Measurements from ENCODE around the gene SMCR8. TPM values are rescaled to one million over a fixed set of nuclear protein-coding genes. Genes with fewer than 3 reads are reported as not detected.
"Not testable (repeated sequence)": the region's sequence is repeated elsewhere in the genome, so short reads cannot be mapped to it uniquely, and the experiment has no call there.

SMCR8 gene
- total RNA-seq, 1 experiment from 2014 or later = 14.7 TPM

DNA sequence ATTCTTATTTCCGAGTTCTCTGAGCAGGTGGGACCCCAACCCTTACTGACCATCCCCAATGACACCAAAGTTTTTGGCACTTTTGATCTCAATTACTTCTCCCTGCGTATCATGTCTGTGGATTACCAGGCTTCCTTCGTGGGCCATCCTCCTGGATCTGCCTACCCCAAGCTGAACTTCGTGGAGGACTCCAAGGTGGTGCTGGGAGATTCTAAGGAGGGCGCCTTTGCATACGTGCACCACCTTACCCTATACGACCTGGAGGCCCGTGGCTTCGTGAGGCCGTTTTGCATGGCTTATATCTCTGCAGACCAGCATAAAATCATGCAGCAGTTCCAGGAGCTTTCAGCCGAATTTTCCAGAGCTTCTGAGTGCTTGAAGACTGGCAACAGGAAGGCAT, 868 bp downstream of the SMCR8 start:
- no peak for DNase-seq (ENCODE audit: low read depth)

DNA sequence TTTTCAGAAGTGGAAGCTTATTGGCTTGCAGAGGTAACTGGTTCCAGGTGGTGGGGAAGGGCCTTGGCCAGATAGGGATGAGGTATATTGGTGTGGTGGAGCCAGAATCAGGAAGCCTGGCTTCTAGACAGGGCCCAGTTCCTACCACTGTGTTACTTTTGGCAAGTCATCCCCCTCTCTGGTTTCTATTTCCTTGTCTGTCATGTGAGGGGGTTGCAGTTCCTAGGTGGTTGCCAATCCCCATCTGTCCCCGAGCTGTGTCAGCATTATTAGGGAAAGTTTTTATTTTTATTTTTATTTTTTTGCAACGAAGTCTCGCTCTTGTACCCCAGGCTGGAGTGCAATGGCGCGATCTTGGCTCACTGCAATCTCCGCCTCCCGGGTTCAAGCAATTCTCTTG, 3.0 kb downstream of the SMCR8 start:
- no peak for DNase-seq (ENCODE audit: low read depth)

DNA sequence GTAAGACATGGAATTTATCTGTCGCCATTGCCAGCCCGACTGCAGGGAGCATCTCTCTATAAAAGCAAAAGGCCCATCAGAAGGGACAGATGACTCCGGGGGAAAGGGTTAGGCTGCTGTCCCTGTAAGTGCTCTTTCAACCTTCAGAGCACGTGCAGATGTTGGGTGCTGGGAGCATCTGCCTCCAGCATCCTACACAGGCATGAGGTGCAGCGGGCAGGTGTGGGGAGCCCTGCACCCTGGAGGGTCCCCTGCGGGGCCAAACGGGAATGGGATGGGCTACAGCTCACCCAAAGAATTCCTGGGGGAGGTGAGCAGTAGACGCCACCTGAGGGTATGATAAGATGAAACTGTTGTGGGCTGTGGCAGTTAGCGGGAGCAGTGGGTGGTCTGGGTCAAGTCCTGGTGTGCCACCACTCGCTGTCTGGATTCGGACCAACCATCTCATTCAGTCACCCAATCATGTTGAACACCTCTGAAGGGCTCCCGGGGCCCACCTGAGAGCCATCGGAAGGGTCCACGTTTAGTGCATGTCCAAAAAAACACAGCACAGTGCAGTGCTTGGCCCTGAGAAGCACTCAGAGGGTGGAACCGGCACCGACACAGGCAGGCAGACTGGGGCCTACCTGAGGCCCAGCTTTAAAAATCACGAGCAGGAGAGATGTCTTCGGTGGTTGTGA, 3.8 kb downstream of the SMCR8 start:
- DNase-seq (ENCODE audit: low read depth) = no peak

DNA sequence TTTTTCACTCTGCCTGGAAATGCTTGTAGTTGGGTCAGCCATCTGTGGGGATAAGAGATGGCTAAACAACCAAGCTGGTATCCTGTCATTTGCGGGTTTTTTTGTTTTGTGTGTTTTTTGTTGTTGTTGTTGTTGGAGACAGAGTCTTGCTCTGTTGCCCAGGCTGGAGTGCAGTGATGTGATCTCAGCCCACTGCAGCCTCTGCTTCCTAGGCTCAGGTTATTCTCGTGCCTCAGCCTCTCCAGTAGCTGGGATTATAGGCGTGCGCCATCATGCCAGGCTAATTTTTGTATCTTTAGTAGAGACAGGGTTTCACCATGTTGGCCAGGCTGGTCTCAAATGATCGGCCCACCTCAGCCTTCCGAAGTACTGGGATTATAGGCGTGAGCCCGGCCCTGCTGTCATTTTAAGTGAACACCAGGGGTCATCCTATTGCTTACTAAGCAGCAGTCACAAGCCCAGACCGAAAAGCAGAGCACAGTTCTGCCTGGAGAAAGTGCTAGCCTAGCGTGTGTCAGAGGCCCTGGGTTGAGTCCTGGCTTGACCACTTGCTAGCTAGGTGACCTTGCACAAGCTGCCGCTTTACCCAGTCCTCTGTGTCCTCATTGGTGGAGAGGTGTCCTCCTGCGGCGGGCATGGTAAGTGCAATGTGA, 4.6 kb downstream of the SMCR8 start:
- DNase-seq (ENCODE audit: low read depth) = peak; percentile 32

DNA sequence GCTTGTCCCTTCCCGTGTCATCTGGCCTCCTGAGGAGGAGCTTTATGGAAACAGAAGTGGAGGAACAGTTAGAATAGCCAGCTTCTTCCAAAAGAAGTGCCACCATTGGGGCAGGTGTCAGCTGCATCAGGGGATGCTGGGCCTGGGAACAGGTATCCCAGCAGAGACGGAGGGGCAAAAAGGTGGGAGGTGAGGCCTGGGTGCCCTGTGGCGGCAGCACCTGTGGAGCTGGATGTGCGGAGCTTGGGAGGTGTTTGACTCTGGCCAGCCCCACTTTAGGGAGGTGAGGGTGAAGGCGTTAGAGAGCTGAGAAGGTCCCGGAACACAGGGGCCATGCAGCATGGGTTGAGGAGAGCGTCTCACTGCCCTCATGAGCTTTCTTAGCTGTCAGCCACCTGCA, 5.2 kb downstream of the SMCR8 start:
- no peak for DNase-seq (ENCODE audit: low read depth)

DNA sequence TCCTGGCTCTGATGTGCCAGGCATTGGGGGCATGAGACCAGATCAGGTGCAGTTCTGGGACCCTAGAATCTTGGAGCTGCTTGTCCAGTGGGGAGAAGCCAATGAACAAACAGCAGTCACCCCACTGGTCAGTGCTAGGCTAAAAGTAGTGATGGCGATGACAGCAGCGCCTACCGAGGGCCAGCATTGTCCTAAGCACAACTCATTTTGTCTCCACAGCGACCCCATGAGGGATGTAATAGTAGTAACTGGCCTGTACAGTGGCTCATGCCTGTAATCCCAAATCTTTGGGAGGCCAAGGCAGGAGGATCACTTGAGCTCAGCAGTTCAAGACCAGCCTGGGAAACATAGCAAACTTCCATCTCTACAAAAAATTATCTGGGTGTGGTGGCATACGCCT, 6.2 kb downstream of the SMCR8 start:
- peak; percentile 12 for DNase-seq (ENCODE audit: low read depth)

DNA sequence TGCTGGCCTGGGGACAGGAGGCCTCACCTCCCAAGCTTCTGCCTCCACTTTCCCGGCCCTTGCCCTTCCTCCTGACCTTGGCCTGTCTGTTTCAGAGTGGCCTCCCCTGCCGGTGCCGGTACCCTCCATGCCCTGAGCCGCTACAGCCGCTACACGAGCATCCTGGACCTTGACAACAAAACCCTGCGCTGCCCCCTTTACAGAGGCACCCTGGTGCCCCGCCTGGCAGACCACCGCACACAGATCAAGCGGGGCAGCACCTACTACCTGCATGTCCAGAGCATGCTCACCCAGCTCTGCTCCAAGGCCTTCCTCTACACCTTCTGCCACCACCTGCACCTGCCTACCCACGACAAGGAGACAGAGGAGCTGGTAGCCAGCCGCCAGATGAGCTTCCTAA, 7.4 kb downstream of the SMCR8 start:
- DNase-seq (ENCODE audit: low read depth) = no peak

DNA sequence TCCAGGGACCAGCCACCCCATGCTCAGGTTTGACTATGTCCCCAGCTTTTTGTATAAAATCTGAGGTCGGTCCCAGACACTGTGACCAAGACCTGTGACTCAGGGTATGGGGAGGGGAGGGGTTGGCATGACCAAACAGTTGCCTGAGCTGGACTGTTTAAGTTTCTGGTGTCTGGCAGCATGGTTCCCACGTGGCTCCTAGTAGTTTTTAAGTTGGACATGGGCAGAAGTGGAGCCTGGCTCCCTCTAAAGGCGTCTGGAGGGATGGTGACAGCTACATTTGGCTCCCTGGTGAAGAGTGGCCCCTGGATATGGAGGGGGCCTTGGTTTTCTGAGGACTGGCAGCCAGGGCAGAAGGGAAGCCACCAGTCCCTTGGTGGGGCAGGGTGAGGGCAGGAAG, 7.9 kb downstream of the SMCR8 start:
- peak; percentile 48 for DNase-seq (ENCODE audit: low read depth)

DNA sequence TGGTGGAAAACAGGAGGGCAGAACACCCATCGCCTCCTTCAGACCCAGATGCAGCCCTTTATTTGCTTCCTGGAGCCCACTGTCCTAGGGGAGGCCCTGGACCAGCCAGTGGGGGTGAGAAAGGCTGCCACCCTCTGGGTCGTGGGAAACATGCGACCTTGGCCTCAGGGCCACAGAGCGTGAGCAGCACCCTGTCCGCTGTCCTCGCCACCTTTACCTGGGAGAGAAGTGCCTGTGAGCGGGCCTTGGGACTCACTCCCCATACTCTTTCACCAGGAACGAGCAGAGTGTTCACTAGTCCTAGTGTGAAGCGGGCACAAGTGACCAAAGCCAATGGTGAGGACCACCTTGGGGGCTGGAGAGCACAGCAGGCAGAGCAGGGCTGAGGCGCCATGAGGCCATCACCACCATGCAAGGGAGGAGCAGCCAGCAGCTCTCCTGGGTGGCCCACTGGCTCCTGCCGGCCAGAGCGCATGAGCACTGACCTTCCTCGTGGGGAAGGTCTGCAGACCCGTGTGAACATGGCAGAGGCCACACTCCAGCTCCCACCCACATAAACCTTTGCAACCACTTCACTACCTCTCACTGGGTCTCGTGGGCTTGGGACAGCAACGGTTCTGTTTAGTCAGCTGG, 8.5 kb downstream of the SMCR8 start:
- DNase-seq (ENCODE audit: low read depth) = no peak

DNA sequence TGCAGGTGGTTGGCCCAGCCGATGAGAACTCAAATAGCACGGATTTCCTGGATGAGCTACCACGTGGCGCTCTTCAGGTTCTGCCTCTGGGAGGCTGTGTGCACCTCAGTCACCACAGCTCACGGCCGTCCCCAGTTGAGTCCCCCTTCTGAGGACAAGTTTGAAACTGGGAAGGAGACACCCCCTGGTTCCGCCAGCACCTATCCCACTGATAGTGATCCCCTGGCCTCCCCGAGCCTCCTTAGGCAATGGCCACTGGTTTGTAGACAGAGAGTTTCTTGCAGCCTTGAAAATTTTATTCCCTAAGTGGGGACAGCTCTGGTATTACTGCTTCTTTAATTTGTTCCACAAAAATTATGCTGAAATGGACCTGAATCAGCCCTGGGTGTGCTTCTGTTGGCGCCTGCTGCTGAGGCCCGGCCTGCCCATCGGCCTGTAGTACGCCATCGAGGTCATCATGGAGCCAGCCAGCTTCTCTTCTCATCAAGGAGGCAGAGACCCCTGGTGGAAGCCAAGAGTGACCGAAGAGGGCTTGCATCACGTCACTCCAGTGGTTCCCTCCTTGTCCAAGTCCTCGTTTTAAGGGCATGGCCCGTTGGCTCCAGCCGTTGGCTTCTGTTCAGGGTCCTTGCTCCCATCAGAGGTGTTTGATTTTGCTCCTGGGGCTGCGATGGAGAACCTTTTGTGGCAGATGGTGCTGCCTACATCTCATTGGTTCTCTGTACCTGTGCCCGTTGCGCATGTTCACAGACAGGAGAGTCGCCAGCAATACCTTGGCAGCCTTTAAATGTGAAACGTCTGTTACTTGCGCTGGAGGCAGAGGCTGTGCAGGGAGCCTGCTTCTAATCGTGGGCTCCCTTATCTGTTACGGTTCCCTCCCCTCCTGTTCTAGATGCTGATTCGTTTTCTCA, 9.3 kb downstream of the SMCR8 start:
- no peak for DNase-seq (ENCODE audit: low read depth)

DNA sequence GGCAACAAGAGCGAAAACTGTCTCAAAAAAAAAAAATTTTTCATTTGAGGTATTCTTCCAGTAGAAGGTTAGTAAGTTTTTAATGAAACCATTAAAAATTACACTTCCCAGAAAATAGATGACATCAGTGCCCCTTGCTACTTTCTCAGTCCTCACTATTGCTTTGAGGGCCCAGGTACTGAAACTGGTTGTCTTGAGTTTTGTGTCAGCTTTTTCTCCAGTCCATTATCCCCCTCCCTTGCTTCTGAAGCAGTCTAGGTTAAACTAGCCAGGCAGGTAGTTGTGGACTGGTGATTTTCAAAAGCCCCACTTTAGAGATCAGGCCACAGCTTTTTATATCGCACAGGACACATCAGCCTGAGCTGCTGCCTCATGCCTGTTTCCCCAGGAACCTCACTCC, 10.9 kb downstream of the SMCR8 start:
- no peak for DNase-seq (ENCODE audit: low read depth)

DNA sequence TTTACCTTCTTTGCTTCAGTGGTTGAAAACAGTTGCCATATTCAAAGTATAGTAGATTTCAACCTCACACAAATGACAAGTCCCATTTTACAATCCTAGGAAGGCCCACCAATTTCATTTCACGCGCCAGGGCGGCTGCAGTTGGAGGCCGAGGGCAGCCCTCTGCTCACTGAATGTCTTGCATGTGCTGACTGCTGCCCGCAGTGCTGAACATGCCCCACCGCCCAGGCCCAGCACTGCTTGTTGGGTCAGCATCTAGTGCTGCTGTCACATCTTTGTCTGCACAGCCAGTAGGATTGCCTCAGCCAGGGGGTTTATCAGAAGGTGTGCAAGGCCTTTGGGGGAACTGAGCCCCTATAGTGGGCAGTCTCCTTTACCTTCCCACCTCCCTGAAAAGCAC, 11.5 kb downstream of the SMCR8 start:
- no peak for DNase-seq (ENCODE audit: low read depth)

DNA sequence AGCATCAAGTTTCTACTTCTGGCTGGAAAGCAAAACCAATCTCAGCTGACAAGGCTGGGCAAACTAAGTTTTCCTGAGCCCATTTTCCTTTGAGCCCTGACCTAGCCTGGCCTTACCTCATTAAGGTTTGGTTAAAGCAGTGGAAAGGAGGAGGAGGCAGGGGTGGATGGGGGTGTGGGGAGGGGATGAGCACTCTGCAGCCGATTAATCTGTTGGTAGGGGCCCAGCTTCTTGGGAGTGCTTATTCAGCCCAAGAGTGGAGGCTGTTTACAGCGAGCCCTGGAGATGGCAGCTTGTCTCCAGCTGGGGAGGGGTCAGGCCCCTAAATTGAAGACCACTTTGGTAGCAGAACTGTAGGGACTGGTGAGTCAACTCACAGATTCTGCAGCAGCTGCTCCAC, 12.0 kb downstream of the SMCR8 start:
- no peak for DNase-seq (ENCODE audit: low read depth)

DNA sequence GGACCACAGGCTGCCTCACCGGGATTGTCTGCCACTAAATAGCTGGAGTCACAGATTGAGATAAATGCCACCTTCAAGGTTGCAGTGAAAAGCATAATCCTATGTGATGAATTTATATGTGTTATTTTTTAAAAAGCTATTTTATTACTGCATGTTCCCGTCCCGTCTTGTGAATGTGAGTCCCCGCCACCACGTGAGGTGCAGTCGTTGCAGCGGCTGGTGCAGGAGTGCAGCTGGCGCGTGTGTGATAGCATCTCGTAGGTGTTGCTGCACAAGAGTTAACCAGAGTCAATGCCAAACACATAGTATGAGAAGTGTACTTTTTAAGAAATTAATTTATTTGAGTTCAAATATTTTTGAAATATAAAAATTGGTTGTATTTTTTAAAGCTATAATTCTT, 12.5 kb downstream of the SMCR8 start:
- no peak for DNase-seq (ENCODE audit: low read depth)

DNA sequence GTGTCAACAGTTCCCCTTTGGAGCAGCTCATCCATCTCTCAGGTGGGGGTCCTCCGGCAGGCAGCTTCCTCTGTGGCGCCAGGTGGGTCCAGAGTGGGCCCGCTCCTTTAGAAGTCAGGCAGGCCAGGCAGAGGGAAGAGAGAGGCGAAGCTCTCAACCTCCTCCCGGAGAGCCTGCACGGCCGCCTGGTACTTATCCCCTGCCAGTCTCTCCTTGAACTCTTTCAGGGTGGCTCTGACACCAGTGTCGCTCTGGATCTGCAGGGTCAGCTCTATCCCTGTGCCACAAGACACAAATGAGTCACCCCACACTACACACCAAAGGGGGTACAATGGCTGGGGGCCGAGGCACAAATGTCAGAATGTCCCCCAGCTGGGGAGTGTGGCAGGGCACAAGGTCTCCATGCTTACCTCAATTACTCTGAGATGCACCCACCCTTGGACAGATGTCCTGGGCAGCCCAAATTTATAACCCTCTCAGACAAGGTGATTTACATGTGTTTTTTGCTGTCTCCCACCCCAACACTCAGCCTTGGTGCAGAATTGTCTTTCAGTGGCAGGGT, 13.6 kb downstream of the SMCR8 start:
- DNase-seq (ENCODE audit: low read depth) = no peak

DNA sequence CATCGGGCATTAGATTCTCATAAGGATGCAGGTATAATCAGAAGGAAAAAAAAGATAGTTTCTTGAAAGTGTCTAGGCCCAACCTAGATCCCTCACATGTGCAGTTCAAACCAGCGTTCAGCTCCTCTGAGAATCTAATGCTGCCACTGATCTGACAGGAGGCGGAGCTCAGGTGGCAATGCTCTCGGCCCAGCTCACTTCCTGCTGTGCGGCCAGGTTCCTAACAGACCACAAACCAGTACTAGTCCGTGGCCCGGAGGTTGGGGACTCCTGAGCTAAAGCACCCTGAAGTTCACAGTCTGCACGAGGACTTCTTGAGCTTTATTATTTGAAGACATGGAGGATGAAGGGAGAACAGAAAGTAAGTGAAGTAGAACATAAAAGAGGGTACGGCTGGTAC, 16.8 kb downstream of the SMCR8 start:
- DNase-seq (ENCODE audit: low read depth) = no peak

DNA sequence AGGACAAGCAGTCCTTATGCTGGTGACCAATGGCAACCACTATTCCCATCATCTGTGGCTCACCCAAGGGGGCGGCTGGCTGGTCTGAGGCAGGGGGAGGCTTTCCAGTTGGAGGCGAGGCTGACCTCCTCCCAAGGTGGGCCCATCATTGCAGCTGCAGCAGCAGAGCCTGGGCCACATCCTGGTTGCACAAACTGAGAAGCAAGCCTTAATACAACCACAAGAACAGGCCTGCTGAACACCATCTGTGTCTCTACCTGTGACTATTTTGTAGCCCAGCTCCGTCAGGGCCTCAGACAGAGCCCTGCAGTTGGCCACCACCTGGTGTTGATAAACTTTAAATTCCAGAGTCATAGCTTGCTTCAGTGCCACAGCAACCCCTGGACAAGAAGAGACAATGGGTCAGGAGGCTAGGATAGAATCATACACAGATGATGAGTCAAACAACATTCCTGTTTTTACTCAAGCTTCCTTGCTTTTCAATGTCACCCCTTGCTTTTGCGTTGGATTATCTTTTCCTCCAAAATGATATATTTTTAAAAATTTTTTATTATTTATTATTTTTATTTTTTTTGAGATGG, 17.9 kb downstream of the SMCR8 start:
- DNase-seq (ENCODE audit: low read depth) = no peak

DNA sequence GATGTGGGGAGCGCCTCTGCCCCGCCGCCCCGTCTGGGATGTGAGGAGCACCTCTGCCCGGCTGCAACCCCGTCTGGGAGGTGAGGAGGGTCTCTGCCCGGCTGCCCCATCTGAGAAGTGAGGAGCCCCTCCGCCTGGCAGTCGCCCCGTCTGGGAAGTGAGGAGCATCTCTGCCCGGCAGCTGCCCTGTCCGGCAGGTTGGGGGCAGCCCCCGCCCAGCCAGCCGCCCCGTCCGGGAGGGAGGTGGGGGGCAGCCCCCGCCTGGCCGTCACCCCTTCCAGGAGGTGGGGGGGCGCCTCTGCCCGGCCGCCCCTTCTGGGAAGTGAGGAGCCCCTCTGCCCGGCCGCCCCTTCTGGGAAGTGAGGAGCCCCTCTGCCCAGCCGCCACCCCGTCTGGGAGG, 23.1 kb downstream of the SMCR8 start:
- DNase-seq (ENCODE audit: low read depth) = not testable (repeated sequence)

DNA sequence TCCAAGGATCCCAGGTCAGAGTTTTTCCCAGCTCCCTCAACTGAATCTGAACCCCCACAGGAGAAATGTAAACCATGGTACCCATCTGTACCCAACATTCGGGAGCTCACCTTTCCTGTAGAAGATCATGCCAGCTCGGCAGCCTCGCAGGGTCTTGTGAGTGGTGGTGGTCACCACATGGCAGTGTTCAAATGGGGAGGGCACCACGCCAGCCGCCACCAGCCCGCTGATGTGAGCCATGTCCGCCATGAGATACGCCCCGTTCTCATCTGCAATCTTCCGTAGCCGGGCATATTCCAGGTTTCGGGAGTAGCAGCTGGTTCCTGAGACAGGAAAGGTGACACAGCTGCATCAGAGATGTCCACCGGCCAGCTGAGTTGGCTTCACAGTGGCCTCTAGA, 24.8 kb downstream of the SMCR8 start:
- DNase-seq (ENCODE audit: low read depth) = no peak

DNA sequence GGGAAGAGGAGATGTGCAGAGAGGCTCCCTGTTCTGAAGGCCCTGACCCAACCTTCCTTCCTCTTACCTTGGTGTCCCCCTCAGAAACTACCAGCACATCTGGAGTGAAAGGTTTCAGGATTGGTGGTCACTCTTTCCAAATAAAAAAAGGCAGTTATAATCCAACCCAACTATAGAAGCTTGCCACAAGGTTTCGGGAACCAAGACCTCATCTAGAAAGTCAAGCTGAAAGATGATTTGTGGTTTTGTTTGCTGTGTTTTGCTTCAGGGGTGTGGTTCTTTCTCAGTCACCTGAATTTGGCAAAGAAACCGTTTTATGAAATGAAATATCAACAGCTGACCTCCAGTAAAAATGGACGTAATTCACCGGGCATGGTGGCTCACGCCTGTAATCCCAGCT, 28.9 kb downstream of the SMCR8 start:
- no peak for DNase-seq (ENCODE audit: low read depth)

DNA sequence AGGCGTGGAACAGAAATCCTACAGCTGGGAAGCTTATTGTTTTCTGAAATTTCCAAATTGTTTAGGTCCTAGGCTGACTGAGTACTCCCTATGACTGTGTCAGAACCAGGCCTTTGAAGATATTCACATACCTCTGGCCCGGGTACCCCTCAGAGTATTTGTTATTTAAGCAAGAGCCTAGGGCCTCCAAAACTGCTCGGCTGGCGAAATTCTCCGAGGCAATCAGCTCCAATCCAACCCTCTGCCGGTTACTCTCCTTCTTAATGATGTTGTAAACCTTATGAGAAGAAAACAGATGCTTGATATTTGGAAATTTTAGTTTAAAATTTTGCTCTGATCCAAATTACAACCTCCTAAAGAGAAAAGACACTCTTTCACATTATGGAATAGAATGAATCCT, 38.4 kb downstream of the SMCR8 start:
- no peak for DNase-seq (ENCODE audit: low read depth)

DNA sequence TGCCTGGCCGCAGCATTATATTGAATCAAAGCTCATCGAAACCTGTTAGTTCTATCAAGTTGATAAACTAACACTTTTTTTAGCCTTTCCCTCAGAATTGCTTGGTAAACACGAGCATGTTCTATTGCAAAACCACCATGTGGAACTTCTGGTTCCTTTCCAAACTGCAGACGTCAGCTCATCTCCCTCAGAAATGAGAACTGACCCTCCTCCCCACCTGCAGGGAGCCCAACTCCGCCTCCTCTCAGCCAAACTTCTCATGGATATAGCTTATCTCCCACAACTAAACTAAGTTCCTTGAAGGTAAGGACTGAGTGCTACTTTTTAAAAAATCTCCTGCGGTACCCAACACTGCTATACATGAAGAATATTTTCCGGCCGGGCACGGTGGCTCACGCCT, 41.5 kb downstream of the SMCR8 start:
- no peak for DNase-seq (ENCODE audit: low read depth)

All from M059J (cell line).